Neutrophil (primary cell): Measurements from ENCODE around the gene USP10.

Source experiments
- H3K27ac ChIP-seq: fragments of 200-600 bp; sonication (generic); 2 replicates; pipeline ENCODE4 v1.5.1; 2016; ENCODE audit warnings: mild to moderate bottlenecking, moderate library complexity
- H3K27me3 ChIP-seq: fragments of 200-600 bp; sonication (generic); 2 replicates; pipeline ENCODE4 v1.6.0; 2016; ENCODE audit warnings: mild to moderate bottlenecking
- H3K36me3 ChIP-seq: fragments of 200-600 bp; sonication (generic); 2 replicates; pipeline ENCODE4 v1.5.1; 2017
- H3K4me1 ChIP-seq, 2 experiments: fragments of 200-600 bp in 1 of 2; sonication (generic) in 1 of 2; 1 replicate in 1 of 2; 2 replicates in 1 of 2; pipeline versions ENCODE4 v1.5.1 to v1.6.1; 2013 to 2016; ENCODE audit warnings: low read depth in 1 of 2, low read length in 1 of 2, mild to moderate bottlenecking in 1 of 2, moderate library complexity in 1 of 2; ENCODE audit not compliant: control insufficient read depth in 1 of 2, insufficient read depth in 1 of 2
- H3K4me3 ChIP-seq, 2 experiments: fragments of 200-600 bp in 1 of 2; sonication (generic) in 1 of 2; 1 replicate in 1 of 2; 2 replicates in 1 of 2; pipeline ENCODE4 v1.5.1; 2013 to 2016; ENCODE audit warnings: low read depth in 1 of 2, low read length in 1 of 2, mild to moderate bottlenecking in 1 of 2, moderate library complexity in 1 of 2
- H3K9me3 ChIP-seq: fragments of 200-600 bp; sonication (generic); 2 replicates; pipeline ENCODE4 v1.5.1; 2016
- CTCF ChIP-seq: fragments of 200-600 bp; sonication (generic); IDR thresholded peaks from 2 replicates; pipeline ENCODE4 v1.5.1; 2016; ENCODE audit warnings: antibody characterized with exemption

The USP10 gene

GRCh38 chr16:84822990-84823389 lies 123.2 kb downstream of the USP10 start:
- H3K36me3 ChIP-seq, result peaks cover 32% of the 10 kb centered on the region
- peak overlapping the region; percentile 32 to 81 for H3K4me3 ChIP-seq
- TF ChIP-seq CTCF, result no peak
- peak overlapping the region; percentile 67 for H3K27ac ChIP-seq
- H3K4me1 ChIP-seq, result peaks cover 84 to 91% of the 10 kb centered on the region in 2 experiments
- peaks cover 8% of the 10 kb centered on the region for H3K27me3 ChIP-seq
- H3K9me3 ChIP-seq, result no peaks in the 10 kb centered on the region

GRCh38 chr16:84823484-84823883 lies 123.7 kb downstream of the USP10 start:
- H3K36me3 ChIP-seq, result peaks cover 37% of the 10 kb centered on the region
- H3K4me3 ChIP-seq, result peak overlapping the region; percentile 32 to 81
- peaks cover 89 to 95% of the 10 kb centered on the region in 2 experiments for H3K4me1 ChIP-seq
- H3K27me3 ChIP-seq, result peaks cover 8% of the 10 kb centered on the region
- H3K9me3 ChIP-seq, result no peaks in the 10 kb centered on the region
- peak overlapping the region; percentile 67 for H3K27ac ChIP-seq
- no peak for TF ChIP-seq CTCF

GRCh38 chr16:84823926-84824325 lies 124.1 kb downstream of the USP10 start:
- peaks cover 5% of the 10 kb centered on the region for H3K27me3 ChIP-seq
- H3K9me3 ChIP-seq, result no peaks in the 10 kb centered on the region
- peaks cover 91 to 94% of the 10 kb centered on the region in 2 experiments for H3K4me1 ChIP-seq
- peak overlapping the region; percentile 32 to 81 for H3K4me3 ChIP-seq
- H3K27ac ChIP-seq, result peak overlapping the region; percentile 67
- TF ChIP-seq CTCF, result no peak
- H3K36me3 ChIP-seq, result peaks cover 40% of the 10 kb centered on the region

GRCh38 chr16:84825896-84826557 lies 126.2 kb downstream of the USP10 start:
- peak overlapping the region in 1 of 2 experiments; percentile 40 for H3K4me3 ChIP-seq
- peaks cover 74 to 79% of the 10 kb centered on the region in 2 experiments for H3K4me1 ChIP-seq
- H3K36me3 ChIP-seq, result peaks cover 57% of the 10 kb centered on the region
- H3K9me3 ChIP-seq, result no peaks in the 10 kb centered on the region
- no peak for TF ChIP-seq CTCF
- H3K27me3 ChIP-seq, result no peaks in the 10 kb centered on the region
- peak overlapping the region; percentile 82 for H3K27ac ChIP-seq

GRCh38 chr16:84826558-84826941 lies 126.8 kb downstream of the USP10 start:
- peaks cover 69 to 74% of the 10 kb centered on the region in 2 experiments for H3K4me1 ChIP-seq
- H3K27ac ChIP-seq, result peak overlapping the region; percentile 82
- H3K36me3 ChIP-seq, result peaks cover 61% of the 10 kb centered on the region
- no peak for TF ChIP-seq CTCF
- H3K4me3 ChIP-seq, result peak overlapping the region; percentile 40 to 46
- H3K27me3 ChIP-seq, result no peaks in the 10 kb centered on the region
- no peaks in the 10 kb centered on the region for H3K9me3 ChIP-seq
